ENCODE data around the gene NAPA.

The NAPA gene

GRCh38 chr19:47507012-47507411 lies 7.9 kb downstream of the NAPA start:
- peak; percentile 83 for DNase-seq
- Histone ChIP-seq H3K27me3 (ENCODE audit: insufficient read depth, low read depth, severe bottlenecking) (no peaks in the 10 kb centered on the region), H3K36me3 (peaks cover 56% of the 10 kb centered on the region), H3K9me3 (ENCODE audit: severe bottlenecking) (no peaks in the 10 kb centered on the region), H3K27ac (peak overlapping the region; percentile 95), H3K4me3 (ENCODE audit: low read depth, low read length) (peak overlapping the region; percentile 22)
- TF ChIP-seq CTCF (IDR thresholded peaks at IDR 0.05; ENCODE audit: low read depth, low read length) = no peak

DNA sequence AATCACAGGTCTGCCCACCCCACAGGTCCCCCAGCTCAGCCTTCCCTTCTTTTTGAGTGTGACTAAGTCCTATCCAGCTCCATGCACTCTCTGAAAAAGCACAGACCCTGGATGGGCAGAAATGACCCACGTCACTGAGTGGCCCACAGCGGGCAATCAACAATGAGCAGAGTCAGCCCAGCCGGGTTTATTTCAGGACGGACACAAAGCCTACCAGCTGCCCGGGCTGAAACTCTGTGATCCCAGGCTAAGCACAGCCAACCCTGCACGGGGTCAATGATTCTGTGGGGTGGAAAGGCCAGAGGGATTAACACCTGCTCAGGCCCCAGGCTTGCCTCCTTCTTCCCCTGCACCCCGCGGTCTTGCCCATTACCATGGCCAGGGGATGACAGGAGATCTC lies 8.4 kb downstream of the NAPA start:
- H3K9me3 ChIP-seq (ENCODE audit: severe bottlenecking) = no peaks in the 10 kb centered on the region
- no peak for TF ChIP-seq CTCF (IDR thresholded peaks at IDR 0.05; ENCODE audit: low read depth, low read length)
- peak overlapping the region; percentile 95 for H3K27ac ChIP-seq
- H3K27me3 ChIP-seq (ENCODE audit: insufficient read depth, low read depth, severe bottlenecking) = no peaks in the 10 kb centered on the region
- peak; percentile 90 for DNase-seq
- H3K4me3 ChIP-seq (ENCODE audit: low read depth, low read length) = peak overlapping the region; percentile 22
- H3K36me3 ChIP-seq = peaks cover 60% of the 10 kb centered on the region

- Histone ChIP-seq H3K27me3 (ENCODE audit: insufficient read depth, low read depth, severe bottlenecking) (no peaks in the 10 kb centered on the region), H3K4me3 (ENCODE audit: low read depth, low read length) (no peak overlapping the region), H3K9me3 (ENCODE audit: severe bottlenecking) (no peaks in the 10 kb centered on the region), H3K27ac (peak overlapping the region; percentile 95), H3K36me3 (peaks cover 64% of the 10 kb centered on the region)
- DNase-seq = no peak
- no peak for TF ChIP-seq CTCF (IDR thresholded peaks at IDR 0.05; ENCODE audit: low read depth, low read length)
Measured at GRCh38 chr19:47505506-47505905, 9.4 kb downstream of the NAPA start.

DNA sequence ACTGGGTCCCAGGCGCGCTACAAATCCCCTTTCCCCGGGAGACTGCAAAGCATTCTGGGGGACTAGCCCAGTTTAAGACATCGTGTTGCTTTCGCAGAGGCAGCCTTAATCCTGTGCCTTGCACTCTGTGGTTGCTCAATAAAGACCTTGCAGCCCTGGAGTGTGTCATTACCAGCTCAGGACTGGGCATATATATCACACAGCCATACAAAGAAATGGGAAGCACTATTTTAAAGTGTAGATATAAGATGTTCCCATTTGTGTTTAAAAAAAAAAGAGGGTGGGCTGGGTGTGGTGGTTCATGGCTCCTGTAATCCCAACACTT lies 11.1 kb downstream of the NAPA start:
- no peak overlapping the region for H3K4me3 ChIP-seq (ENCODE audit: low read depth, low read length)
- H3K27ac ChIP-seq = no peak overlapping the region
- H3K36me3 ChIP-seq = peaks cover 70% of the 10 kb centered on the region
- DNase-seq = no peak
- no peak for TF ChIP-seq CTCF (IDR thresholded peaks at IDR 0.05; ENCODE audit: low read depth, low read length)
- H3K27me3 ChIP-seq (ENCODE audit: insufficient read depth, low read depth, severe bottlenecking) = no peaks in the 10 kb centered on the region
- H3K9me3 ChIP-seq (ENCODE audit: severe bottlenecking) = no peaks in the 10 kb centered on the region

GRCh38 chr19:47503130-47503825 lies 11.6 kb downstream of the NAPA start:
- DNase-seq = no peak
- TF ChIP-seq CTCF (IDR thresholded peaks at IDR 0.05; ENCODE audit: low read depth, low read length) = no peak
- Histone ChIP-seq H3K4me3 (ENCODE audit: low read depth, low read length) (no peak overlapping the region), H3K9me3 (ENCODE audit: severe bottlenecking) (no peaks in the 10 kb centered on the region), H3K36me3 (peaks cover 73% of the 10 kb centered on the region), H3K27ac (no peak overlapping the region), H3K27me3 (ENCODE audit: insufficient read depth, low read depth, severe bottlenecking) (no peaks in the 10 kb centered on the region)
